Prostate gland (tissue), 2 donors: Measurements from ENCODE around the gene PTPRCAP.
"Not testable (repeated sequence)": the region's sequence is repeated elsewhere in the genome, so short reads cannot be mapped to it uniquely, and the experiment has no call there.

ENCODE experiments used
- CTCF ChIP-seq, 4 experiments: fragments of 200-600 bp in 2 of 4; fragments of 450-650 bp in 2 of 4; sonication (generic) in 2 of 4; IDR thresholded peaks; 1 replicate in 3 of 4; 2 replicates in 1 of 4; pipeline ENCODE4 v1.5.1; 2016 to 2019; ENCODE audit warnings: antibody characterized with exemption in 4 of 4, mild to moderate bottlenecking in 2 of 4, moderate library complexity in 2 of 4
- POLR2A ChIP-seq: fragments of 450-650 bp; IDR thresholded peaks from one replicate; pipeline ENCODE4 v1.6.1; 2016; ENCODE audit warnings: antibody characterized with exemption, mild to moderate bottlenecking
- POLR2AphosphoS5 ChIP-seq: sonication (generic); formaldehyde crosslinking; IDR thresholded peaks from one replicate; pipeline ENCODE4 v1.6.1; 2017; ENCODE audit warnings: antibody characterized with exemption

DNA sequence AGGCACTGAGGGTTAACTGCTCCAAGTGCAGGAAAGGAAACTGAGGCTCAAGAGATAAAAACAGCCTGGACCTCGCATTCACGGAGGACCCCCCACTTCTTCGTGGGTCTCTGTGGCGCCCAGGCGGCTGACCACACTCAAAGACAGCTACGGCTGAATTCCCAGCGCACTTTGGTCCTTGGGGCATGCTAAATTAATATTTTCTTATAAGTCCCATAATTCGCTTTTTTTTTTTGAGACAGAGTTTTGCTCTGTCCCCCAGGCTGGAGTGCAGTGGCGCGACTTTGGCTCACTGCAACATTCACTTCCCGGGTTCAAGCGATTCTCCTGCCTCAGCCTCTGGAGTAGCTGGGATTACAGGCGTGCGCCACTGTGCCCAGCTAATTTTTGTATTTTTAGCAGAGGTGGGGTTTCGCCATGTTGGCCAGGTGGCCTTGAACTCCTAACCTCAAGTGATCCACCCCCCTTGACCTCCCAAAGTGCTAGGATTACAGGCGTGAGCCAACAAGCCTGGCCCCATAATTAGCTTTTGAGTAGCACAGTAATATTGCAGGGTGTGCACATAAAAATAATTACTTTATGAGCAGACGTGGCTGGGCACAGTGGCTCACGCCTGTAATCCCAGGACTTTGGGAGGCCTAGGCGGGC lies 35.2 kb downstream of the PTPRCAP start:
- not testable (repeated sequence) for TF ChIP-seq POLR2A; CTCF (IDR thresholded peaks at IDR 0.05); POLR2AphosphoS5
